Raji (cell line): ENCODE results near the gene TXNDC15.

Source experiments
- POLR2A ChIP-seq: IDR thresholded peaks from 2 replicates; pipeline ENCODE4 v1.6.1; 2011; ENCODE audit warnings: low read depth, low read length, control low read depth; ENCODE audit not compliant: insufficient read depth

TXNDC15 gene

DNA sequence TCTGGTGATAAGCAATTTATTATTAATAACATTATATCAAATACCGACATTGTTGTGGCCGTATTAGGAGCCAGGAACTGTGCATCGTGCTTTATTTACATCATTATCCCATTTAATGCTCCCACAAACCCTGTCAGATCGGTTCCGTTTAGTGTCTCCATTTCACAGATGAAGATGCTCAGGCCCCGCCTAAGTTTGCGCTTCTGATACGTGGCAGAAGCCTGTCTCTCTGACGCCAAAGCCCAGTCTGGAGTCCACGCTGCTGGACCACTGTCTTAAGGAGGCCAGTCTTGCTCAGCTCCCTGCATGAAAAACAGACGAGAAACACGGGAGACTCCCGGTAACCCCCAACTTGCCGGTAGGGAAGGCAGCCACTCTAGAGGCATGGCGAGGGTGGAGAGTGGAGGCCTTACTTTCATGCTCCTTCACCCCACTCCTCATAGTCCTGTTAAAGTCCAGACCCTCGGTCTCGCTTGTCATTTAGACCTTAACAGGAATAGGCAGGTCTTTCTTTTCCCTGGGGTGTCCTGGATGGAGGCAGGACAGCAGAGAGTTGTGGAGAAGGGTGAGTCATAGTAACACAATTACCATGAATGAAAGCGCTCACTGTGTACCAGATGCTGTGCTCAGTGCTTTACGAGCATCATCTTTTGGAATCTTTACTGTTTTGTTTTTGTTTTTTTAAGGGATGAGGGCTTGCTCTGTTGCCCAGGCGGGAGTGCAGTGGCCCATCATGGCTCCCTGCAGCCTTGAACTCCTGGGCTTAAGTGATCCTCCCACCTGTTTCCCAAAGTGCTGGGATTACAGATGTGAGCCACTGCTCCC is 872 bp downstream of the TXNDC15 start:
- TF ChIP-seq POLR2A: peak; percentile 36; the same call in 1 of the 2 replicates

DNA sequence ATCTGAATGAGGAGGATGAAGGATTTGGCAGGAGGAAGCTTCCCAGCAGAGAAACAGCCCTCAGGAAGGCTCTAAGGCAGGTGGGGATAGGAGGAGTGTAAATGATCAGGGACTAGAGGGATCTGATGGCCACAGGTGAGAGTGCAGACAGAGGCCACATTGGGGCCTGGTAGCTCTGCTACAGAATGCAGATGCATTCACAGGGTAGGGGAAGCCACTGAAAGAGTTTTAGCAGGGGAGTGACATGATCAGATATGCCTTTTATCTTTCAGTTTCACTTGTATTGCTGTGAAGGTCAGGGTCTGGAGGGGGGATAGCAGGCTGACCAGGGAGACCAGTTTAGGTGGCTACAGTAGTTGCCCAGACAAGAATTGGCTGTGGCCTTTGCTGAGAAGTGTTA is 3.0 kb downstream of the TXNDC15 start:
- TF ChIP-seq POLR2A: no peak

DNA sequence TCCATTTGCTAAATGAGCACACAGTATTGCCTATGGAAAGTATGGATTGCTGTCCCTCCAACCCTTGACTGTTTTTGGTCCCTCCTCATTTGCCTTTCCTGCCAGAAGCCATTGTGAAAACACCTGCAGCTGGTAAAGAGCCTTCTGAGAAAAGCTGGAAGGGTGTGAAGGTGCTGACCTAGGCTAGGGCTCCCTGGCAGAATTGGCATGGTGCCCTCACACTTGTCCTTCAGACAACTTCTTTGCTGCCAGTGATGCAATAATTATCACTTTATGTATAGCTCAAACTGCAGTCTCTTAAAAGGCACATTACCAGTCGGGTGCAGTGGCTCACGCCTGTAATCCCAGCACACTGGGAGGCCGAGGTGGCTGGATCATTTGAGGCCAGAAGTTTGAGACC is 4.2 kb downstream of the TXNDC15 start:
- TF ChIP-seq POLR2A: no peak

DNA sequence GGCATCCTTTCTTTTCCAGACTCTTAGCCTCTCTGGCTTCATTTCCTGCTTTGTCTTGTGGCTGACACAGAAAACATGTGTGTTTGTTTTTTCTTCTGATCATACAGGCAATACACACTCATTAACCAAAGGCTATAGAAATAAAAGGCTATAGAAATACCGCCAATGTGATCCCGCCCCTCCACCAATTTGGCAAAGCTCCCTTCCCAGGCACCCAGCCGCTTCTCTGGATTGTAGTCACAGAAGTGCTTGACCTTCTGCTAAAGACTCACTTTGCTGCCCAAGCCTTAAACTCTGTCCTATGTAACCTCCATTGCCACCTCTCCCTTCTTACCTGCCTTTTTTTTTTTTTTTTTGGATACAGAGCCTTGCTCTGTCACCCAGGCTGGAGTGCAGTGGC is 5.3 kb downstream of the TXNDC15 start:
- no peak for TF ChIP-seq POLR2A

DNA sequence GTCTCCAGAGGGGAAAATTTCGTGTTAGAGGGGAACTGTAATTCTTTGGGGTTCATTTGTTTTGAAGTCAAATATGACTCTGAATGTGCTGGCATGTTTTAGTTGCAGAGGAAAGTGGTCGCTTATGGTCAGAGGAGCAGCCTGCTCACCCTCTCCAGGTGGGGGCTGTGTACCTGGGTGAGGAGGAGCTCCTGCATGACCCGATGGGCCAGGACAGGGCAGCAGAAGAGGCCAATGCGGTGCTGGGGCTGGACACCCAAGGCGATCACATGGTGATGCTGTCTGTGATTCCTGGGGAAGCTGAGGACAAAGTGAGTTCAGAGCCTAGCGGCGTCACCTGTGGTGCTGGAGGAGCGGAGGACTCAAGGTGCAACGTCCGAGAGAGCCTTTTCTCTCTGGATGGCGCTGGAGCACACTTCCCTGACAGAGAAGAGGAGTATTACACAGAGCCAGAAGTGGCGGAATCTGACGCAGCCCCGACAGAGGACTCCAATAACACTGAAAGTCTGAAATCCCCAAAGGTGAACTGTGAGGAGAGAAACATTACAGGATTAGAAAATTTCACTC is 13.5 kb downstream of the TXNDC15 start:
- TF ChIP-seq POLR2A: no peak

DNA sequence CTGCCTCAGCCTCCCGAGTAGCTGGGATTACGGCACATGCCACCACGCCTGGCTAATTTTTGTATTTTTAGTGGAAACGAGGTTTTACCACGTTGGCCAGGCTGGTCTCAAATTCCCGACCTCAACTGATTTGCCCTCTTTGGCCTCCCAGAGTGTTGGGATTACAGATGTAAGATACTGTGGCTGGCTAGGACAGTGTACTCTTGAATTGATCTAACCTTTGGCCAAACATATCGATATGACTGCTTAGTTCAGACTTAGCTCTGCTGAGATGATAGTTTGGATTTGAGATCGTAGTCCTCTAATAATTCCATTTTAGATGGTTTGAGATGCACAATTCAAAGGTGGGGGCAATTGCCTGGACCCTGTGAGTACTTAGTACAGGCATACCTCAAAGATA is 15.2 kb downstream of the TXNDC15 start:
- TF ChIP-seq POLR2A: no peak

DNA sequence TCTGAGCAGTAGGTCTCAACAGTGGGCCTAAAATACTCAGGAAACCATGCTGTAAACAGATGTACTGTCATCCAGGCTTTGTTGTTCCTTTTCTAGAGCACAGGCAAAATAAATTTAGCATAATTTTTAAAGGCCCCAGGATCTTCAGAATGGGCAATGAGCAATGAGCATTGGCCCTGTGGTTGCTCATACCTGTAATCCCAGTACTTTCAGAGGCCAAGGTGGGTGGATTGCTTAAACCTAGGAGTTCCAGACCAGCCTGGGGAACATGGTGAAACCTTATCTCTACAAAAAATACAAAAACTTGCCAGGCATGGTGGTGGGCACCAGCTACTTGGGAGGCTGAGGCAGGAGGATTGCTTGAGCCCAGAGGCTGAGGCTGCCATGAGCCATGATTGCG is 17.3 kb downstream of the TXNDC15 start:
- TF ChIP-seq POLR2A: no peak

DNA sequence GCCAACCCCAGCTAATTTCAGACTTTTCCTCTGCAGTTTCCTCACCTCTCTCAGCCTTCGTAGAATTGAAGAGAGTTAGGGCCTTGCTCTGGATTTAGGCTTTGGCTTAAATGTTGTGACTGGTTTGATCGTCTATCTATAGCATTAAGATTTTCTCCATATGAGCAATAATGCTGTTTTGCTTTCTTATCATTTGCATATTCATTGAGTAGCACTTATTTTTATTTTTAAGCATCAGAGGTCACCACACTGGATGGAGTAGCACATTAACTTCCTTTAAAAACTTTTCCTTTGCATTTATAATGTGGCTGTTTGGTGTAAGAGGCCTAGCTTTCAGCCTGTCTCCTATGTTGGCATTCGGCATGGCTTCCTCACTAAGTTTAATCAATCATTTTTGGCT is 18.1 kb downstream of the TXNDC15 start:
- no peak for TF ChIP-seq POLR2A

DNA sequence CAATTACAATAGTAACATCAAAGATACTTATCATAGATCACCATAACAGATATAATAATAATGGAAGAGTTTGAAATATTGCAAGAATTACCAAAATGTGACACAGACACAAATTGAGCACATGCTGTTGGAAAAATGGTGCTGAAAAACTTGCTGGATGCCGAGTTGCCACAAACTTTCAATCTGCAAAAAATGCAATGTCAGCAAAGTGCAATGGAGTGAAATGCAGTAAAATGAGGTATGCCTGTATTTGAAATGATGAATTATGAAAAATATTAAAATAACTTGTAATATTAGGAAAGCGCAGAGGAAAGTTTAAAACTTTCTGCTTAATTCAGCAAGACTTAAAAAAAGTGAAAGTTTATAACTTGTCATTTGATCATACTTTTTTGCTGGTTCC is 18.8 kb downstream of the TXNDC15 start:
- TF ChIP-seq POLR2A: no peak

DNA sequence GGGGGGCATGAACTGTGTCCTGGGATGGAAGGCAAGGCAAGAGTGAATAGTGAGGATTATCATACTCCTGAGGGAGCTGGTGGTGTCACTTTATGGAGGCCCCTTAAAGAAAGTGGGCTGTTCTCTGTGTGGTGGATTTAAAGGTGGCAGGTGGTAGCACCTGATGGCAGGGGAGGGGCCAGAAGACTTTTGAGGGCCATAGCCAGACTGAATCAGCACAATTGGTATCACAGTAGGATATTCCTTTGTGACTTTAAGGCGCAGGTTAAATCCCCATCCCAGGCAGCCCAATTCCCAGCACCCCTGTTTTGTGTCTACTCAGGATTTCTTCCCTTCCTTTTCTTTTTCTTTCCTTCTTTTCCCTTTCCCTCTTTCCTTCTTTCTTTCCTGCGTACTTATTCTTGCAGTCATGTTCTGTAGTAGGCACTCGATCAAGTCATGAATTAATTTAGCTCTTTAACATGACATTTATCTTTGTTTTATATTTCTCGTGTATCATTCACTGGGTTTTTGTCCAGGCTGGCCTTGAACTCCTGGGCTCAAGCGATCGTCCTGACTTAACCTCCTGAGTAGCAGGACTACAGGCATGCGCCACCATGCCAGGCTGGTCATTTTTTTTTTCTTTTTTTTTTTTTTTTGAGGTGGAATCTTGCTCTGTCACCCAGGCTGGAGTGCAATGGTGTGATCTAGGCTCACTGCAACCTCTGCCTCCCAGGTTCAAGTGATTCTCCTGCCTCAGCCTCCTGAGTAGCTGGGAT is 19.8 kb downstream of the TXNDC15 start:
- TF ChIP-seq POLR2A: no peak

DNA sequence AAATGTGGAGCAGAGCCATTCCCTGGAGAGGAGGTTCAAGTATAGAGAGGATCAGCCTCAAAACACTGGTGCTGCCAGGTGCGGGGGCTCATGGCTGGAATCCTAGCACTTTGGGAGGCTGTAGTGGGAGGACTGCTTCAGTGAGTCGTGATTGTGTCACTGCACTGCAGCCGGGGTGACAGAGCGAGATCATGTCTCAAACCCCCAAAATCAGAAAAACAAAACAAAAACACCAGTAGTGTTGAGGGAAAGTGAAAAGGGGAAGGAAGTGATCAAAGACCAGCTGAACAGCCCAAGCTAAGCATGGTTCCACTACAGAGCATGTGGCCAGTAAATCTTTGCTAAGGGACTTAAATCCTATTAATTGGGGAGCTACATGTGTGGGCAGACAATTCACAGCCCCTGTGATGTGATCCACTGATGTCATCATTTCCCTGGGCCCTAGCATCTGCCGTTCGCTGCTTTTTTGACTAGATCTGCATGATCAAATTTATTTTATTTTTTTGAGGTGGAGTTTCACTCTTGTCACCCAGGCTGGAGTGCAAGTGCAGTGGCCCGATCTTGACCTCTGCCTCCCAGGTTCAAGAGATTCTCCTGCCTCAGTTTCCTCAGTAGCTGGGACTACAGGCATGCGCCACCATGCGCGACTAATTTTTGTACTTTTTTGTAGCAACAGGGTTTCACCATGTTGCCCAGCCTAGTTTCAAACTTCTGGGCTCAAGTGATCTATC is 28.1 kb downstream of the TXNDC15 start:
- TF ChIP-seq POLR2A: peak; percentile 43; the same call in 1 of the 2 replicates

DNA sequence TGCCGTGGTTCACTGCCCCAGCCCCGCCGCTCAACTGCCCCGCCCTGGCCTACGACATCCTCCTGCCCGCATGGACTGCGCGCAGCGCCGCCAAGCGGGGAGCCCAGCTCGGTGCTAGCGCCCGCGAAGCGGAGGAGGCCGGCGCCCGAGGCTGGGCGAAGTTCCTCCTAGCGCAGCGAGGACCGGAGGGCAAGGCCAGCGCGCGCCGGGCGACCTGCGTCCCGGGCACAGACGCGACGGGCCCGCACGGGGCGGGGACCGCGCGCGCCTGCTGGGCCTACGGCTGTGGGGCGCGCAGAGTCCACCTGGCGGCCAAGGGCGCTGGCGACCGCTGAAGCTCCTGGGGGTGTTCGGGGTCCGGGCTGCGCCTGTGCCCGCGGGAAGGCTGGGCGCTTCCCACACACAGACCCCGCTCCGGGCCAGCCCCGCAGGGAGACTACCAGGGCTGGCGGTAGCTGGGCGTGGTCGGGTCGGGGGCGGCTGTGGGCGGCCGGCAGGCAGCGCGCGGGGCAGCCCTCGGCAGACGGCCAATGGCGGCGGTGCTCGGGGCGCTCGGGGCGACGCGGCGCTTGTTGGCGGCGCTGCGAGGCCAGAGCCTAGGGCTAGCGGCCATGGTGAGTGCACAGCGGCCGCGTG is 30.6 kb downstream of the TXNDC15 start, which contains the start of gene PCBD2:
Gene PCBD2, plus strand, starts transcription at position 522 of the 636 bp plus-strand sequence. Its CDS starts 9 bp downstream, at position 531.
- TF ChIP-seq POLR2A: peak; percentile 57

DNA sequence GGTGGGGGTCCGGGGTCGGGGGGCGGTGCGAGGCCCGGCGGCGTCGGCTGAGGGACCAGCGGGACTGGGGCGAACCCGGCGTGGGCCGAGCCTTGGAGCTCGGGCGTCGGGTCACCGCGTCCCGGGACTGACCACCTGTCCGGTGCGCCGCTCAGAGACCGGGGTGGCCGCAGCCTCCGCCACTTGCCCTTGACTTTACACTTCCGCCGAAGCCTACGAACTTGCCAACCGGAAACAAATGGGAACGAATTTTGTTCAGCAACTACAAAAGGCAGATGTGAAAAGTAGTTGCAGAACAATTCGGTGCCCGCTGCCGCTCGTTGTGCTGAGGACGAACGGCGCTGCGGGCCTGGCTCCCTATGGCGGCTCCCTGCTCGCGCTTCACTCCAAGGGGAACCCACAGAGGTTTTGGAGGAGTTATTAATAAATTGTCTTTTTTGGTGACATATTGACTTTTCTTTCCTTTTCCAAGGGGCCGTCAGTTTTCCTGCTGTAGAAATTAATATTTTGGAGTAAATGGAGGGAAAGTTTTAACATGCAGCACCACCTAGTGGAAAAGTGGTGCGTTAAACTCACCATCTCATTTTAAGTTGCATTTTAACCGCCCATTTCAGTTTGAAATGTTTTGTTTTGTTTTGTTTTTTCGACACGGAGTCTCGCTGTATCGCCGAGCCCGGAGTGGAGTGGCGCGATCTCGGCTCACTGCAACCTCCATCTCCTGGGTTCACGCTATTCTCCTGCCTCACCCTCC is 31.2 kb downstream of the TXNDC15 start:
- TF ChIP-seq POLR2A: no peak; the same call in 1 of the 2 replicates

DNA sequence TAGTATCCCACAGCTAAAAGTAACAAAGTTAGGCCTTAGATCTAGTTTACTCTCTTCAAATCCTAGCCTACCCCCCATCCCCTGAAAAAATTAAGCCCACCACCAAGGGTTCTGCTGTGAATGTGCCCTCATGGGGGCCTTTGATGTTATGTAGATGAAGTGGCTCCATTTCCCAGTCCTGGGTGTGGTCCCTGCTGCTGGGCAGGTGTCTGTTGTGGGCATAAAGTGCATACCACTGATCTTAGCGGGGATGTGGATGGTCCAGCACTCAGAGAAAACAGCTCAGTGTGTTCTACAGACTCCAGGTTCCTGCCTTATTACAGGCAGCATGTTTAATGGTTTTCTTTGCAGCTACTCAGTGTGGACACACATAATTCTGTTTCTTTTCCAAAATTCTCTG is 32.6 kb downstream of the TXNDC15 start:
- no peak for TF ChIP-seq POLR2A
